ENCODE measurements around the gene CCDC74A.
"Not testable (repeated sequence)": the region's sequence is repeated elsewhere in the genome, so short reads cannot be mapped to it uniquely, and the experiment has no call there.

CCDC74A gene

GRCh38 chr2:131527131-131528001 lies at the start of gene CCDC74A:
Gene CCDC74A, plus strand, starts transcription at chr2:131527888. Its CDS starts 83 bp downstream, at chr2:131527971.
- DNase-seq: peak; percentile 85

- DNase-seq: not testable (repeated sequence)
These were observed 49.4 kb upstream of the CCDC74A start for GRCh38 chr2:131478074-131478849.

- DNase-seq: not testable (repeated sequence)
These were observed 48.7 kb upstream of the CCDC74A start for GRCh38 chr2:131478850-131479461.

GRCh38 chr2:131480351-131480750 lies 47.3 kb upstream of the CCDC74A start:
- DNase-seq: not testable (repeated sequence)

- not testable (repeated sequence) for DNase-seq
These were observed 45.1 kb upstream of the CCDC74A start for GRCh38 chr2:131482506-131483155.

GRCh38 chr2:131483981-131484820 lies 43.5 kb upstream of the CCDC74A start:
- not testable (repeated sequence) for DNase-seq

- not testable (repeated sequence) for DNase-seq
These were observed 42.7 kb upstream of the CCDC74A start for GRCh38 chr2:131484906-131485460.

- DNase-seq: not testable (repeated sequence)
These were observed 41.3 kb upstream of the CCDC74A start for GRCh38 chr2:131486201-131486902.

GRCh38 chr2:131488306-131489205 lies 39.1 kb upstream of the CCDC74A start:
- DNase-seq: no peak

- not testable (repeated sequence) for DNase-seq
These were observed 36.8 kb upstream of the CCDC74A start for GRCh38 chr2:131490616-131491468.

GRCh38 chr2:131491469-131491836 lies 36.2 kb upstream of the CCDC74A start:
- not testable (repeated sequence) for DNase-seq

GRCh38 chr2:131492015-131492417 lies 35.7 kb upstream of the CCDC74A start, which contains the start of gene MZT2A:
Gene MZT2A, minus strand, starts transcription at chr2:131492397. Its CDS starts 21 bp downstream, at chr2:131492376.
- DNase-seq: not testable (repeated sequence)

GRCh38 chr2:131492418-131493198 lies 35.1 kb upstream of the CCDC74A start:
- DNase-seq: peak; percentile 96

- DNase-seq: no peak
These were observed 34.3 kb upstream of the CCDC74A start for GRCh38 chr2:131493199-131493968.

GRCh38 chr2:131495506-131495905 lies 32.2 kb upstream of the CCDC74A start:
- not testable (repeated sequence) for DNase-seq

- DNase-seq: not testable (repeated sequence)
These were observed 29.2 kb upstream of the CCDC74A start for GRCh38 chr2:131498321-131498973.

Data from CD4-positive, alpha-beta T cell treated with Interferon gamma for 1 hour (primary cell).